Neural cell (in vitro differentiated cells): ENCODE results near the gene USP12. TPM values are rescaled to one million over a fixed set of nuclear protein-coding genes. Genes with fewer than 3 reads are reported as not detected.
"Not testable (repeated sequence)": the region's sequence is repeated elsewhere in the genome, so short reads cannot be mapped to it uniquely, and the experiment has no call there.

ENCODE experiments used
- H2AFZ ChIP-seq: fragments of 200-600, 300-800 bp; sonication (generic), shearing (Covaris generic); 2 replicates; pipeline ENCODE4 v1.6.0; 2014; ENCODE audit warnings: low read depth, mild to moderate bottlenecking, antibody characterized with exemption, low read length, moderate library complexity
- H3F3A ChIP-seq: fragments of 200-600 bp; shearing (Covaris generic); 2 replicates; pipeline ENCODE4 v1.6.1; 2016; ENCODE audit warnings: mild to moderate bottlenecking, moderate library complexity, mixed read lengths, antibody characterized with exemption, low read length; ENCODE audit not compliant: insufficient read depth, poor library complexity, severe bottlenecking
- H3K27ac ChIP-seq: fragments of 200-600, 300-800 bp; sonication (generic), shearing (Covaris generic); 2 replicates; pipeline ENCODE4 v1.5.1; 2014; ENCODE audit warnings: mild to moderate bottlenecking, low read length, moderate library complexity
- H3K27me3 ChIP-seq: fragments of 300-800, 200-600 bp; sonication (generic), shearing (Covaris generic); 2 replicates; pipeline ENCODE4 v1.6.0; 2014; ENCODE audit warnings: mild to moderate bottlenecking, low read depth, low read length, moderate library complexity; ENCODE audit not compliant: insufficient read depth
- H3K36me3 ChIP-seq: fragments of 300-800, 200-600 bp; sonication (generic), shearing (Covaris generic); 2 replicates; pipeline ENCODE4 v1.5.1; 2014; ENCODE audit warnings: mild to moderate bottlenecking, antibody characterized with exemption, low read length, moderate library complexity; ENCODE audit not compliant: insufficient read depth
- H3K4me2 ChIP-seq: fragments of 300-800, 200-600 bp; sonication (generic), shearing (Covaris generic); 2 replicates; pipeline ENCODE4 v1.6.0; 2014; ENCODE audit warnings: mild to moderate bottlenecking, low read length
- H3K4me3 ChIP-seq: fragments of 300-800, 200-600 bp; sonication (generic), shearing (Covaris generic); 2 replicates; pipeline ENCODE4 v1.5.1; 2014; ENCODE audit warnings: mild to moderate bottlenecking, low read length, moderate library complexity
- H3K79me2 ChIP-seq: fragments of 200-600 bp; shearing (Covaris generic); replicated peaks from 2 replicates; pipeline ENCODE4 v1.6.0; 2014; ENCODE audit warnings: mild to moderate bottlenecking, low read length, moderate library complexity; ENCODE audit not compliant: insufficient read depth
- H3K9ac ChIP-seq: fragments of 300-800, 200-600 bp; sonication (generic), shearing (Covaris generic); 2 replicates; pipeline ENCODE4 v1.6.1; 2016; ENCODE audit warnings: mild to moderate bottlenecking, low read length, mixed read lengths
- H3K9me2 ChIP-seq: fragments of 200-600 bp; shearing (Covaris generic); 2 replicates; pipeline ENCODE4 v1.6.1; 2016; ENCODE audit warnings: mild to moderate bottlenecking, low read length, mixed read lengths; ENCODE audit not compliant: insufficient read depth
- H3K9me3 ChIP-seq: fragments of 200-600, 300-800 bp; sonication (generic), shearing (Covaris generic); 2 replicates; pipeline ENCODE4 v1.6.1; 2016; ENCODE audit warnings: mild to moderate bottlenecking, mixed run types, low read length, moderate library complexity, mixed read lengths
- H4K20me1 ChIP-seq: fragments of 200-600 bp; shearing (Covaris generic); 2 replicates; pipeline ENCODE4 v1.6.1; 2016; ENCODE audit warnings: mild to moderate bottlenecking, mixed run types; ENCODE audit not compliant: insufficient read depth
- EP300 ChIP-seq: fragments of 450-650 bp; conservative IDR thresholded peaks from 2 replicates; pipeline ENCODE4 v1.6.1; 2014; ENCODE audit warnings: antibody characterized with exemption, mild to moderate bottlenecking, moderate library complexity; ENCODE audit not compliant: poor library complexity, severe bottlenecking
- EZH2 ChIP-seq: fragments of 200-600, 300-800 bp; shearing (Covaris generic), sonication (generic); IDR thresholded peaks from 2 replicates; pipeline ENCODE4 v1.6.1; 2014; ENCODE audit warnings: antibody characterized with exemption, low read length, borderline replicate concordance, mild to moderate bottlenecking; ENCODE audit not compliant: insufficient read depth, poor library complexity, severe bottlenecking
- MXI1 ChIP-seq: fragments of 450-650 bp; conservative IDR thresholded peaks from 2 replicates; pipeline ENCODE4 v1.6.1; 2014; ENCODE audit warnings: antibody characterized with exemption, mild to moderate bottlenecking; ENCODE audit not compliant: poor library complexity, severe bottlenecking
- POLR2AphosphoS5 ChIP-seq: IDR thresholded peaks from 2 replicates; pipeline ENCODE4 v1.6.1; 2012
- RAD21 ChIP-seq: fragments of 450-650 bp; conservative IDR thresholded peaks from 2 replicates; pipeline ENCODE4 v1.6.1; 2014; ENCODE audit warnings: antibody characterized with exemption, mild to moderate bottlenecking, moderate library complexity
- SMC3 ChIP-seq: fragments of 450-650 bp; conservative IDR thresholded peaks from 2 replicates; pipeline ENCODE4 v1.6.1; 2014; ENCODE audit warnings: antibody characterized with exemption, mild to moderate bottlenecking, moderate library complexity; ENCODE audit not compliant: poor library complexity
- TAF1 ChIP-seq: IDR thresholded peaks from 2 replicates; pipeline ENCODE4 v1.6.1; 2012; ENCODE audit warnings: low read depth
- polyA minus RNA-seq: library from RNA; depleted of rRNA, polyadenylated mRNA; stranded (reverse); fragments of >200 nt; gene quantifications from 2 replicates; pipeline ENCODE4 v1.2.3, GENCODE V29; 2014
- polyA plus RNA-seq: library from polyadenylated mRNA; depleted of rRNA; stranded (reverse); fragments of >200 nt; gene quantifications from 2 replicates; pipeline ENCODE4 v1.2.3, GENCODE V29; 2014
- TF ChIP-seq, protein P1 (sequence below): fragments of 450-650 bp; IDR thresholded peaks from 2 replicates; pipeline ENCODE4 v1.5.1; 2014; ENCODE audit warnings: antibody characterized with exemption, mild to moderate bottlenecking, moderate library complexity; ENCODE audit not compliant: poor library complexity, severe bottlenecking
- TF ChIP-seq, protein P2 (sequence below): IDR thresholded peaks from 2 replicates; pipeline ENCODE4 v1.6.1; 2012; ENCODE audit warnings: borderline replicate concordance

USP12 gene, protein sequence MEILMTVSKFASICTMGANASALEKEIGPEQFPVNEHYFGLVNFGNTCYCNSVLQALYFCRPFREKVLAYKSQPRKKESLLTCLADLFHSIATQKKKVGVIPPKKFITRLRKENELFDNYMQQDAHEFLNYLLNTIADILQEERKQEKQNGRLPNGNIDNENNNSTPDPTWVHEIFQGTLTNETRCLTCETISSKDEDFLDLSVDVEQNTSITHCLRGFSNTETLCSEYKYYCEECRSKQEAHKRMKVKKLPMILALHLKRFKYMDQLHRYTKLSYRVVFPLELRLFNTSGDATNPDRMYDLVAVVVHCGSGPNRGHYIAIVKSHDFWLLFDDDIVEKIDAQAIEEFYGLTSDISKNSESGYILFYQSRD
- polyA plus RNA-seq: 22.1 and 26.2 TPM in 2 replicates
- 60.1 and 62.3 TPM in 2 replicates for polyA minus RNA-seq

DNA sequence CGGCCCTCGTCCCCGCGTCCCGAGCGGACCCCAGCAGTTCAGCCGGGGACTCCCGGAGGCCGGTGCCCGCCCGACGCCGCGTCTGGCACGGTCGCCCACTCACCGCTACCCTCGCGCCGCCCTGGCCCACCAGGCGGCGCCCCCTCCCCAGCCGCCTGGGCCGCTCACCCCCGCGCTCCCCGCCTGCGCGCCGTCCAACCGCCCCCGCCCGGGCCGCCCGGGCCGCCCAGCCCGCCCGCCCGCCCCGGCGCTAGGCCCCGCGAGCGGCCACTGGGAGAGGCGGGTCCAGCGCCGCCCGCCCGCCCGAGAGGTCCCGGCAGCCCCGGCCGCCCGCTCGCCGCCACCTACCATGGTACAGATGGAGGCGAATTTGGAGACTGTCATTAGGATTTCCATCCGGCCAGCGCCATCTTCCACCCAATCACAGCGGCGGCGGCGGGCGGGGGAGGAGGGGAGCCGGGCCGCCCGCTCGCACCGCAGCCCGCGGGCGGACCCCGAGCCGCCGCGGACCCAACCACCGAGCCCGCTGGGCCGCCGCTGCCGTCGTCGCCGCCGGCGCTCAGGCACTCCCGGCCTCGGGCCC, at the start of gene USP12:
USP12 (minus strand) TSS at position 568 of the 583 bp plus-strand sequence; CDS start at position 396, 172 bp downstream.
- H3F3A ChIP-seq: no peaks in the 10 kb centered on the region
- H2AFZ ChIP-seq: peak within 1 kb of the TSS; percentile 37
- peaks cover 38% of the 10 kb centered on the region for H3K79me2 ChIP-seq
- peak within 1 kb of the TSS; percentile 45 for H3K27ac ChIP-seq
- no peaks in the 10 kb centered on the region for H3K27me3 ChIP-seq
- peak within 1 kb of the TSS; percentile 81 for H3K4me2 ChIP-seq
- H3K9me2 ChIP-seq: no peaks in the 10 kb centered on the region
- TF ChIP-seq MXI1: no peak
- TF ChIP-seq, protein P1, sequence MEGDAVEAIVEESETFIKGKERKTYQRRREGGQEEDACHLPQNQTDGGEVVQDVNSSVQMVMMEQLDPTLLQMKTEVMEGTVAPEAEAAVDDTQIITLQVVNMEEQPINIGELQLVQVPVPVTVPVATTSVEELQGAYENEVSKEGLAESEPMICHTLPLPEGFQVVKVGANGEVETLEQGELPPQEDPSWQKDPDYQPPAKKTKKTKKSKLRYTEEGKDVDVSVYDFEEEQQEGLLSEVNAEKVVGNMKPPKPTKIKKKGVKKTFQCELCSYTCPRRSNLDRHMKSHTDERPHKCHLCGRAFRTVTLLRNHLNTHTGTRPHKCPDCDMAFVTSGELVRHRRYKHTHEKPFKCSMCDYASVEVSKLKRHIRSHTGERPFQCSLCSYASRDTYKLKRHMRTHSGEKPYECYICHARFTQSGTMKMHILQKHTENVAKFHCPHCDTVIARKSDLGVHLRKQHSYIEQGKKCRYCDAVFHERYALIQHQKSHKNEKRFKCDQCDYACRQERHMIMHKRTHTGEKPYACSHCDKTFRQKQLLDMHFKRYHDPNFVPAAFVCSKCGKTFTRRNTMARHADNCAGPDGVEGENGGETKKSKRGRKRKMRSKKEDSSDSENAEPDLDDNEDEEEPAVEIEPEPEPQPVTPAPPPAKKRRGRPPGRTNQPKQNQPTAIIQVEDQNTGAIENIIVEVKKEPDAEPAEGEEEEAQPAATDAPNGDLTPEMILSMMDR: peak; percentile 47
- H4K20me1 ChIP-seq: peaks cover 7% of the 10 kb centered on the region
- H3K4me3 ChIP-seq: peak within 1 kb of the TSS; percentile 80
- no peaks in the 10 kb centered on the region for H3K36me3 ChIP-seq
- H3K9ac ChIP-seq: peak within 1 kb of the TSS; percentile 65
- H3K9me3 ChIP-seq: no peaks in the 10 kb centered on the region

DNA sequence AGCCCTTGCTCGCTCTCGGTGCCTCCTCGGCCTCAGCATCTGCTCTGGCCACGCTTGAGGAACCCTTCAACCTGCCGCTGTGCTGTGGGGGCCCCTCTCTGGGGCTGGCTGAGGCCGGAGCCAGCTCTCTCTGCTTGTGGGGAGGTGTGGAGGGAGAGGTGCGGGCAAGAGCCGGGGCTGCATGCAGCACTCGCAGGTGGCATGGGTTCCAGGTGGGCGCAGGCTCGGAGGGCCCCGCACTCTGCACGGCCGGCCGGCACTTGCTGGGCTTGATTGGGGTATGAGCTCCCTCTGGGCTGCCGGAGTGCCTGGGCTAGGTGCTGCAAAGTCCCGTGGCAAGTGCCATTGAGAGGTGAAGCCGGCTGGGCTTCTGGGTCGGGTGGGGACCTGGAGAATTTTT, 48.0 kb upstream of the USP12 start:
- no peak overlapping the region for H3K4me3 ChIP-seq
- no peak overlapping the region for H3K4me2 ChIP-seq
- H3K36me3 ChIP-seq: no peaks in the 10 kb centered on the region
- H3K9ac ChIP-seq: no peak overlapping the region
- H3K27ac ChIP-seq: no peak overlapping the region
- H3K9me3 ChIP-seq: no peaks in the 10 kb centered on the region
- H3F3A ChIP-seq: no peaks in the 10 kb centered on the region
- no peaks in the 10 kb centered on the region for H4K20me1 ChIP-seq
- no peaks in the 10 kb centered on the region for H3K27me3 ChIP-seq
- H3K9me2 ChIP-seq: no peaks in the 10 kb centered on the region
- no peak for TF ChIP-seq RAD21
- no peak for TF ChIP-seq EP300
- no peak for TF ChIP-seq MXI1
- TF ChIP-seq SMC3: no peak
- TF ChIP-seq, protein P2, sequence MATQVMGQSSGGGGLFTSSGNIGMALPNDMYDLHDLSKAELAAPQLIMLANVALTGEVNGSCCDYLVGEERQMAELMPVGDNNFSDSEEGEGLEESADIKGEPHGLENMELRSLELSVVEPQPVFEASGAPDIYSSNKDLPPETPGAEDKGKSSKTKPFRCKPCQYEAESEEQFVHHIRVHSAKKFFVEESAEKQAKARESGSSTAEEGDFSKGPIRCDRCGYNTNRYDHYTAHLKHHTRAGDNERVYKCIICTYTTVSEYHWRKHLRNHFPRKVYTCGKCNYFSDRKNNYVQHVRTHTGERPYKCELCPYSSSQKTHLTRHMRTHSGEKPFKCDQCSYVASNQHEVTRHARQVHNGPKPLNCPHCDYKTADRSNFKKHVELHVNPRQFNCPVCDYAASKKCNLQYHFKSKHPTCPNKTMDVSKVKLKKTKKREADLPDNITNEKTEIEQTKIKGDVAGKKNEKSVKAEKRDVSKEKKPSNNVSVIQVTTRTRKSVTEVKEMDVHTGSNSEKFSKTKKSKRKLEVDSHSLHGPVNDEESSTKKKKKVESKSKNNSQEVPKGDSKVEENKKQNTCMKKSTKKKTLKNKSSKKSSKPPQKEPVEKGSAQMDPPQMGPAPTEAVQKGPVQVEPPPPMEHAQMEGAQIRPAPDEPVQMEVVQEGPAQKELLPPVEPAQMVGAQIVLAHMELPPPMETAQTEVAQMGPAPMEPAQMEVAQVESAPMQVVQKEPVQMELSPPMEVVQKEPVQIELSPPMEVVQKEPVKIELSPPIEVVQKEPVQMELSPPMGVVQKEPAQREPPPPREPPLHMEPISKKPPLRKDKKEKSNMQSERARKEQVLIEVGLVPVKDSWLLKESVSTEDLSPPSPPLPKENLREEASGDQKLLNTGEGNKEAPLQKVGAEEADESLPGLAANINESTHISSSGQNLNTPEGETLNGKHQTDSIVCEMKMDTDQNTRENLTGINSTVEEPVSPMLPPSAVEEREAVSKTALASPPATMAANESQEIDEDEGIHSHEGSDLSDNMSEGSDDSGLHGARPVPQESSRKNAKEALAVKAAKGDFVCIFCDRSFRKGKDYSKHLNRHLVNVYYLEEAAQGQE: no peak
- TF ChIP-seq EZH2: no peak
- TF ChIP-seq POLR2AphosphoS5: no peak
- TF ChIP-seq TAF1: no peak
- H3K79me2 ChIP-seq: no peaks in the 10 kb centered on the region
- H2AFZ ChIP-seq: no peak overlapping the region

DNA sequence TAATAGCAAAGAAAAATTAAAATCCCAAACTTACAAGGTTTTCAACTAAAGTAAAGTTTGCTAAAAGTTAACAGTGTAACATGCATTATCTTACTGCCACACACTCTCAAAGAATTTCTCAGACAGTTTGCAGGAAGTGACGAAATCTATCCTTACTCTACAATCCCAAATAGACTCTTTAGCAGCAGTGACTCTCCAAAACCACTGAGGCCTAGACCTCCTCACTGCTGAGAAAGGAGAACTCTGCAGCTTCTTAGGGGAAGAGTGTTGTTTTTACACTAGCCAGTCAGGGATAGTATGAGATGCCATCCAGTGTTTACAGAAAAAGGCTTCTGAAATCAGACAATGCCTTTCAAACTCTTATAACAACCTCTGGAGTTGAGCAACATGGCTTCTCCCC, 47.2 kb upstream of the USP12 start:
- not testable (repeated sequence) for H3K36me3 ChIP-seq

DNA sequence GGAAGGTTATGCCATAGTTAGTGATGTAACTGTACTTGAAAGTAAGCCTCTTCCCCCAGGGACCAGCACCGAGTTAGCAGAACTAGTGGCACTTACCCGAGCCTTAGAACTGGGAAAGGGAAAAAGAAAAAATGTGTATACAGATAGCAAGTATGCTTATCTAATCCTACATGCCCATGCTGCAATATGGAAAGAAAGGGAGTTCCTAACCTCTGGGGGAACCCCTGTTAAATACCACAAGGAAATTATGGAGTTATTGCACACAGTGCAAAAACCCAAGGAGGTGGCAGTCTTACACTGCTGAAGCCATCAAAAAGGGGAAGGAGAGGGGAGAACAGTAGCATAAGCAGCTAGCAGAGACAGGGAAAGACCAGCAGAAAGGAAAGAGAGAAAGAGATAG, 46.2 kb upstream of the USP12 start:
- H3F3A ChIP-seq, H3K4me3 ChIP-seq, H3K9me2 ChIP-seq, H2AFZ ChIP-seq, H3K4me2 ChIP-seq, H3K27me3 ChIP-seq, H3K9me3 ChIP-seq, H3K79me2 ChIP-seq, H4K20me1 ChIP-seq, H3K36me3 ChIP-seq, H3K9ac ChIP-seq, H3K27ac ChIP-seq: not testable (repeated sequence)

More for the DNA sequence above, 47.2 kb upstream of the USP12 start:
- H2AFZ ChIP-seq, H3K27me3 ChIP-seq, H3K9me2 ChIP-seq, H3K4me3 ChIP-seq, H3K27ac ChIP-seq, H4K20me1 ChIP-seq, H3K9me3 ChIP-seq, H3F3A ChIP-seq, H3K79me2 ChIP-seq, H3K4me2 ChIP-seq, H3K9ac ChIP-seq: not testable (repeated sequence)

DNA sequence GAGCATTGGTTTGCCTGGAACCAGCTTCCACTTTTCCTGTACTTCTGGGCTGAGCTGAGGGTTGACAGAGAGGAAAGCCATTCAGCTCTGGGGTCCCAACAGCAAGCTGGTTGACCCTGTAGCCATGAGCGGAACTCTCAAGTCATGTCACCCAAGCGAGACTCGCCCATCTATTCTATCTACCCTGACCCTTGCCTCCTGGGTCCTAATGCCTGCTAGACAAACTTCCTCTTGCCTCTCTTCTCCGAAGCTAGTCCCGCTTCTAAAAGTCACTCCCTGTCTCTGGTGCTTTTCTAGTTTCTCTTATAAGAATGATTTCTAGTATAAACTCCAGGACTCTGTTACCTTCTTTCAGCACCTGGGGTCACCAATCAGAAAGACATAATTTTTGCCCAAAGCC, 41.8 kb upstream of the USP12 start:
- H3K27ac ChIP-seq, H2AFZ ChIP-seq, H3F3A ChIP-seq, H4K20me1 ChIP-seq, H3K36me3 ChIP-seq, H3K79me2 ChIP-seq, H3K9me2 ChIP-seq, H3K27me3 ChIP-seq, H3K9ac ChIP-seq, H3K4me2 ChIP-seq, H3K9me3 ChIP-seq, H3K4me3 ChIP-seq: not testable (repeated sequence)
